Stimulated activated naive CD8-positive, alpha-beta T cell treated with anti-CD3 and anti-CD28 coated beads, Interleukin-15, amount 100 ng/mL, for 72 hours (primary cell): ENCODE measurements around the gene LIAS.
"Not testable (repeated sequence)": the region's sequence is repeated elsewhere in the genome, so short reads cannot be mapped to it uniquely, and the experiment has no call there.

ENCODE experiments used
- ATAC-seq: fragments of 150-1000 bp; cut with Tn5 transposase; 2 replicates; pipeline ENCODE4 v1.10.0; 2021; ENCODE audit warnings: mild to moderate bottlenecking, moderate library complexity
- DNase-seq, 2 donors: peaks; one replicate each; pipeline ENCODE4 v3.0.0; 2021 to 2022
- H3K27ac Mint-ChIP-seq, 2 donors: one replicate each; pipeline ENCODE4 v1.8.0; 2022; ENCODE audit warnings: mild to moderate bottlenecking in 2 of 2, mixed read lengths in 2 of 2, moderate library complexity in 2 of 2
- H3K27me3 Mint-ChIP-seq: one replicate; pipeline ENCODE4 v1.8.0; 2022; ENCODE audit warnings: mixed read lengths
- H3K4me1 Mint-ChIP-seq: one replicate; pipeline ENCODE4 v1.8.0; 2022; ENCODE audit warnings: mild to moderate bottlenecking, mixed read lengths
- H3K4me3 Mint-ChIP-seq, 2 donors: one replicate each; pipeline ENCODE4 v1.8.0; 2022; ENCODE audit warnings: mild to moderate bottlenecking in 2 of 2, mixed read lengths in 2 of 2, moderate library complexity in 1 of 2
- H3K9me3 Mint-ChIP-seq, 2 donors: one replicate each; pipeline ENCODE4 v1.8.0; 2022; ENCODE audit warnings: mixed read lengths in 2 of 2

Gene LIAS

DNA sequence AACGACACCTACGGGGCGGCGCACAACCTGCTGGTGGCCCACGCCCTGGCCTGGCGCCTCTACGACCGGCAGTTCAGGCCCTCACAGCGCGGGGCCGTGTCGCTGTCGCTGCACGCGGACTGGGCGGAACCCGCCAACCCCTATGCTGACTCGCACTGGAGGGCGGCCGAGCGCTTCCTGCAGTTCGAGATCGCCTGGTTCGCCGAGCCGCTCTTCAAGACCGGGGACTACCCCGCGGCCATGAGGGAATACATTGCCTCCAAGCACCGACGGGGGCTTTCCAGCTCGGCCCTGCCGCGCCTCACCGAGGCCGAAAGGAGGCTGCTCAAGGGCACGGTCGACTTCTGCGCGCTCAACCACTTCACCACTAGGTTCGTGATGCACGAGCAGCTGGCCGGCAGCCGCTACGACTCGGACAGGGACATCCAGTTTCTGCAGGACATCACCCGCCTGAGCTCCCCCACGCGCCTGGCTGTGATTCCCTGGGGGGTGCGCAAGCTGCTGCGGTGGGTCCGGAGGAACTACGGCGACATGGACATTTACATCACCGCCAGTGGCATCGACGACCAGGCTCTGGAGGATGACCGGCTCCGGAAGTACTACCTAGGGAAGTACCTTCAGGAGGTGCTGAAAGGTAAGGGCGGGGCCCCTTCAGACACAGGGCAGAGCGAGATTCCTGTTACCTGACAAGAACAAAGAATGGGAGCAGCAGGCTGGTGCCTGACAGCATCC is 11.8 kb upstream of the LIAS start:
- H3K27ac Mint-ChIP-seq: no peak overlapping the region
- peaks cover 30% of the 10 kb centered on the region for H3K4me1 Mint-ChIP-seq
- H3K4me3 Mint-ChIP-seq: peak overlapping the region; percentile 63 to 75
- no peaks in the 10 kb centered on the region for H3K9me3 Mint-ChIP-seq
- ATAC-seq (peak; percentile 83), DNase-seq (peak; percentile 46 to 68)
- no peaks in the 10 kb centered on the region for H3K27me3 Mint-ChIP-seq

DNA sequence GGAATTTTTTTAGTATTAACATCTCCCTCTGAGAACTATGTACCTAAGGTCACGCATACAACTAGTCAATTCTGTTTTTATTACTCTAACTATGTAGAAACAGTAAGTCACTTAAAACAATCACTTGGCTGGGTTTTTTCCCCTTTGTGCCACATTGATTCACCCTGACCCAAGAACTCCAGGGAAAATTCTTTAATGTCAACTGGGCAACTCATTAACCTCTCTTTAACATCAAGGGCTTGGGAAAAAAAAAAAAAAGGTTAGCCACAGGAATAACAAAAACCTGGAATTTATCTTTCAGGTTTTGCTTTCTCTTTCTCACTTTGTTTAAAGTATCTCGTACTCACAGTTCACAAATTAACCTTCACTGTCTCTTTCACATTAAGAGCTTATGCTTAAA is 8.2 kb upstream of the LIAS start:
- Mint-ChIP-seq H3K27me3 (no peaks in the 10 kb centered on the region), H3K4me3 (no peak overlapping the region), H3K27ac (peak overlapping the region in 1 of 2 donors; percentile 39), H3K4me1 (peaks cover 60% of the 10 kb centered on the region), H3K9me3 (no peaks in the 10 kb centered on the region)
- DNase-seq (no peak), ATAC-seq (no peak)

DNA sequence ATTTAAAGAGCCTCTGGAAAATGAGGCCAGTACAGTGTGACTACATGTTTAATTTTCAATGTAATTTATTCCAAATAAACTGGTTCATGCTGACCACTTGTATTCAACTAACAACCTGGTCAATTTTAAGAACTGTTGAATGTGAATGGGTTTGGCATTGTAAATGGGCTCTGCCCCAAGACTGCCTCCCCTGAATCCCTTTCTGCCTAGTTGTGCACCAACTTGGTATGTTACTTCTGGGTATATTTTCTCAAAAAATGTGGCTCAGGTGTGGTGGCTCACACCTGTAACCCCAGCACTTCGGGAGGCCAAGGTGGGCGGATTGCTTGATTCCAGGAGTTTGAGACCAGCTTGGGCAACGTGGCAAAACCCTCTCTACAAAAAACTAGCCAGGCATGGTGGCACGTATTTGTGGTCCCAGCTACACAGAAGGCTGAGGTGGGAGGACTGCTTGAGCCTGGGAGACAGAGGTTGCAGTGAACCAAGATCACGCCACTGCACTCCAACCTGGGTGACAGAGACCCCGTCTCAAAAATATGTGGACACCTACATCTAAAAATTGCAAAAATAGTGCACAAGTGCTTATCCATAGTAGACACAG is 7.3 kb upstream of the LIAS start:
- no peak overlapping the region for H3K27ac Mint-ChIP-seq

DNA sequence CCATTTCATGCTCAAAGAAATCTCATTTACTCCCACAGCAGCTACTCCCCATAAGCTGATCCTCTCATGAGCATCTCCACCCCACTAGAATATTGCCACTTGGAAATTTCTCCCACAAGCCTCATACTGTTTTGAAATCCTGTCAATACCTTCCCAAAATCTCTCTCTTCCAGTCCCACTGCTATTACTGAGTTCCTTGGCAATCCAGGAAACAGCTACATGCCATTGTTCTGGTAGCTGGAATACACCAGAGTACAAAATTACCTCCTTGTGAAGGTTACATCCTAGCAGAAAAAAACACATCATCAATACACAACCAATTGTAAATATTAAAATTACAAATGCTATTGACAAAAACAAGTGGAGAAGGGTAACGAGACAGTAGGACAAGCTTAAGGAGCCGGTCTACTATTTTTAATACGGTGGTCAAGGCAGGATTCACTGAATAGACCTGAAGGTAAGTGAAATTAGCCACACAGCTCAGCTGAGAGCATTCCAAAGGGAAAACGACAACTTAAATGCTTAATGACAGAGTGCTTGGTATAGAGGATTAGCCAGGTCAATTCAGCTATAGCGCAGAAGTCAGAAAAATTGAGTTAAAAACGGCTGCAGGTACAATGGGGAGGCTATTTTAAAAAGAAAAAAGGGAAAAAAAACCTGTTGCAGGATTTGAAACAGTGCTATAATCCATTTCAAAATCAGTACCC is 6.5 kb upstream of the LIAS start:
- DNase-seq (no peak), ATAC-seq (no peak)
- no peaks in the 10 kb centered on the region for H3K9me3 Mint-ChIP-seq
- no peaks in the 10 kb centered on the region for H3K27me3 Mint-ChIP-seq
- no peak overlapping the region for H3K4me3 Mint-ChIP-seq
- H3K27ac Mint-ChIP-seq: no peak overlapping the region
- peaks cover 72% of the 10 kb centered on the region for H3K4me1 Mint-ChIP-seq

More for the DNA sequence above, 7.3 kb upstream of the LIAS start:
- Mint-ChIP-seq H3K4me3 (no peak overlapping the region), H3K4me1 (peaks cover 68% of the 10 kb centered on the region), H3K27me3 (no peaks in the 10 kb centered on the region), H3K9me3 (no peaks in the 10 kb centered on the region)
- DNase-seq (no peak), ATAC-seq (no peak)

DNA sequence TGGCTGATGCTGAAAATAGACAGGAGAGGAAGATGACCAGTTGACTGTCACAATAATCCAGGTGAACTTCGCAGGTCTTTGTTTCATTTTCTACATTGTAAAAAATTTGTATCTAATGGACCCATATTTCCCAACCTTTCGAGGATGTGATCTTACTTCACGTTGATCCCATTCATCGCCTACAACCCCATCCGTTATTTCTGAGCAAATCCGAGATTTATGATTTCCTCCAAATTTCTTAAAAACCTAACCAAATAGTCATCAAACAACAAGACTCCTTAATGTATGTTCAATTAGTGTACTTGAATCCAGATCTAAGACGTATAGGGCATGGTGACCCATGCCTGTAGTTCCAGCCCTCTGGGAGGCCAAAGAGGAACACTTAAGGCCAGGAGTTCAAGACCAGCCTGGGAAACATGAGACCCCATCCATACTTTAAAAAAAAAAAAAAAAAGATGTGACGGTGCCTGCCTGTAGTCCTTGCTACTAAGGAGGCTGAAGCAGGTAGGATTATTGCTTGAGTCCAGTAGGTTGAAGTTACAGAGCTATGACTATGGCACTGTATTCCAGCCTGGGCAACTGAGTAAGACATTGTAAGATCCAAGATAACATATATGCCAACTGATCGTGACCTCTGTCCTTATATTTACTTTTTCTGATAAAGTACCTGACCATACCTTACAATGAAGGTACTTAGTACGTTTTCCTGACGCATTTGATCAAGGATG is 5.8 kb upstream of the LIAS start:
- ATAC-seq (no peak), DNase-seq (no peak)
- Mint-ChIP-seq H3K4me1 (peaks cover 69% of the 10 kb centered on the region), H3K9me3 (no peaks in the 10 kb centered on the region), H3K4me3 (no peak overlapping the region), H3K27me3 (no peaks in the 10 kb centered on the region), H3K27ac (peak overlapping the region in 1 of 2 donors; percentile 92)

DNA sequence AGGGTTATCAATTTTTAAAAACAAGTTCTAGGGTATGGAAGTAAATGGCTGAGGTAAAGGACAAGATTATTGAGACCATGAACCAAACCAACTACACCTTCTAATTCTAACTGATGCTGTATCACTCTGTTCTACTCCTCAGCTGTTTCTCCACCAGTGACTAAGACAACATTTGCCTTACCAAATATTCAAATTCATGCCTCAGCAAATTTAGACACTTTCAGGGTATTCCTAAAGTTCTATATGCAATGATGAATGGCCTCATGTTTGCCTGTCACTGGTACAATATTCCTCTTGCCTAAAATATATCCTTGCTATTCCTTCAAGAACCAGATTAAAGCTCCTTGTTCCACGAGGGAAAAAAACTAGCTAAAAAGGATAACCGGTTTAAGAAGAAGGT is 5.1 kb upstream of the LIAS start:
- ATAC-seq: no peak
- Mint-ChIP-seq H3K27me3 (no peaks in the 10 kb centered on the region), H3K9me3 (no peaks in the 10 kb centered on the region), H3K4me1 (peaks cover 69% of the 10 kb centered on the region), H3K27ac (peak overlapping the region in 1 of 2 donors; percentile 92), H3K4me3 (no peak overlapping the region)
- no peak for DNase-seq

DNA sequence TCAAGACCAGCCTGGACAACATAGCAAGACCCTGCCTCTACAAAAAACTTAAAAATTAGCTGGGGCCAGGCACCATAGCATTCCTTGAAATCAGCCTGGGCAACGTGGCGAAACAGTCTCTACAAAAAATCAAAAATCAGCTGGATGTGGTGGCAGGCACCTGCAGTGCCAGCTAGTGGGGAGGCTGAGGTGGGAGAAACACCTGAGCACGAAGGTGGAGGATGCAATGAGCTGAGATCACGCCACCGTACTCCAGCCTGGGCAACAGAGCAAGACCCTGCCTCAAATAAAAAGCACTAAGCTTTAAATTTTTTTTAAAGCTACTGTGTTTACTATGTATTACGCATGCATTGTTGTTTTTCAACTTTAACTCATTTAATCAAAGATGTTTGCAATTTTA is 3.4 kb upstream of the LIAS start:
- ATAC-seq (no peak), DNase-seq (no peak)
- Mint-ChIP-seq H3K9me3 (no peaks in the 10 kb centered on the region), H3K4me3 (peak overlapping the region; percentile 67 to 71), H3K4me1 (peaks cover 73% of the 10 kb centered on the region), H3K27ac (peak overlapping the region in 1 of 2 donors; percentile 82), H3K27me3 (no peaks in the 10 kb centered on the region)

DNA sequence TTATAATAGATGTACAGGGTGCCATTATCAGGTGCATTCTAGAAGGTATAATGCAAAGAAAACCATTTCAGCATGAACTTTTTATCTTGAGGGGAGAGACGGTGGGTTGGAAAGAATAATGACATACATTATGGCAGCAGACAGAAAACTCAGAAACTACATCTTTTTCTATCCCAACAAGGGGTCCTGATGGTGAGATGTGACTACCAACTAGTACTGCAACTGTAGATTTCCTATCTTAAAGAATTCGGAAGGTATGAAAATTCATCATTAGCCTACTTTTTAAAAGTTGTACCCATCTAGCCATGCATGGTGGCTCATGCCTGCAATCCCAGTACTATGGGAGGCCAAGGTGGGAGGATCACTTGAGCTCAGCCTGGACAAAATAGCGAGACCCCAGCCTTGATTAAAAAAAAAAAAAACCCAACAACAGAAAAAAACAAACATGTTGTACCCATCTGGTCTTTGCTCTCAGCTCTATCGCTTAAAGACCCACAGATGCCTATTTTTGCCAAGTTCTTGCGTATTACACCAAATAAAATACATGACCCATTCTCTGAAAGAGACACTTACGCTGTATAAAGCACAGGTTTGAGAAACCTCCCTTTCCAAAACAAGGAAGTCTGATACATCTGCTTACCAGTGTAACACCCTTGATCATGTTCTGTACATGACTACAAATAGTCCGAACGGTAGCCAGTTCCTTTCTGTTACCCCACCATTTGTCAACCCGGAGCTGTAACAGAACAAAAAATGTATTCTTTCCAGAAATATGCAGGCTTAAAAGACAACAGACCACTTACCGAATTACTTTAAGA is 1.7 kb upstream of the LIAS start:
- H3K27me3 Mint-ChIP-seq: no peaks in the 10 kb centered on the region
- ATAC-seq: no peak
- H3K27ac Mint-ChIP-seq: peak overlapping the region; percentile 99 to 100
- H3K4me1 Mint-ChIP-seq: peaks cover 71% of the 10 kb centered on the region
- no peaks in the 10 kb centered on the region for H3K9me3 Mint-ChIP-seq
- H3K4me3 Mint-ChIP-seq: peak overlapping the region; percentile 95 to 99
- no peak for DNase-seq

DNA sequence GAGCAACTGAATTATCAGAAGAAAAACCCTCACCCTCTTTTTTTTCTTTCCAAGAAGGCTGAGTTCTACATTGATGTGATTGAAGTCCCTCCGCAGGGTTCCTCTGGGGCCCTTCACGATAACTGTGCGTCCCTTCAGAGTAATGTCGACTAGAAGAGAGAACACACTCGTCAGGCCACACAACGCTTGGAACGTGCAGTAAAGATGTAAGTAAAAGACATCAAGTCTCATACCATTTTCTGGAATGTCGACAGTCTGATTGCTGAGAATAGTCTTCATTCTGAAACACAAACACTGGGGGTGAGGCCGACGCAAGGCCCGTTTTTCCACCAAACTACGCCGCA is 723 bp upstream of the LIAS start:
- H3K27me3 Mint-ChIP-seq, H3K9me3 Mint-ChIP-seq, DNase-seq: not testable (repeated sequence)
- ATAC-seq: peak; percentile 2
- H3K27ac Mint-ChIP-seq: peak overlapping the region; percentile 99 to 100
- peak overlapping the region; percentile 95 to 99 for H3K4me3 Mint-ChIP-seq
- peaks cover 61% of the 10 kb centered on the region for H3K4me1 Mint-ChIP-seq

DNA sequence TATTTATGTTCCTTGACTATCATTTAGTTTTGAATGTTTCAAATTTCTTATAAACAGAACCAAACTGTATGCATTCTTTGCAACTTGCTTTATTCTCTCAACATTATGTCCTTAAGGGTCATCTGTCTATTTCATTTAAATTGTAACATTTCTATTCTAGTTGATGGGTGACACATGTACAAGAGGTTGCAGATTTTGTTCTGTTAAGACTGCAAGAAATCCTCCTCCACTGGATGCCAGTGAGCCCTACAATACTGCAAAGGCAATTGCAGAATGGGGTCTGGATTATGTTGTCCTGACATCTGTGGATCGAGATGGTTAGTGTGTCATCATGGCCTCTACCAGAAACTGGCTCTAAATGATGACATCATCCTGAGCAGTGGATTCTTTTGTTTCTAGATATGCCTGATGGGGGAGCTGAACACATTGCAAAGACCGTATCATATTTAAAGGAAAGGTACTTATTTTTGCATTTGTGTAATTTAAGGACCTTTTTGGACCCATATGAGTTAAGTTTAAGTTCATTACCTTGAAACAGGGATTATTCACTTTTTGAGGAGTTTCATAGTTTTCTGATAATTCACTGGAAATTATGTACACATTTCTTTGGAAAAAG is 6.1 kb downstream of the LIAS start:
- Mint-ChIP-seq H3K27me3 (no peaks in the 10 kb centered on the region), H3K27ac (peak overlapping the region; percentile 49 to 67), H3K4me1 (peaks cover 31% of the 10 kb centered on the region), H3K9me3 (no peaks in the 10 kb centered on the region), H3K4me3 (no peak overlapping the region)
- DNase-seq: peak in 1 of 2 donors; percentile 18
- peak; percentile 86 for ATAC-seq

DNA sequence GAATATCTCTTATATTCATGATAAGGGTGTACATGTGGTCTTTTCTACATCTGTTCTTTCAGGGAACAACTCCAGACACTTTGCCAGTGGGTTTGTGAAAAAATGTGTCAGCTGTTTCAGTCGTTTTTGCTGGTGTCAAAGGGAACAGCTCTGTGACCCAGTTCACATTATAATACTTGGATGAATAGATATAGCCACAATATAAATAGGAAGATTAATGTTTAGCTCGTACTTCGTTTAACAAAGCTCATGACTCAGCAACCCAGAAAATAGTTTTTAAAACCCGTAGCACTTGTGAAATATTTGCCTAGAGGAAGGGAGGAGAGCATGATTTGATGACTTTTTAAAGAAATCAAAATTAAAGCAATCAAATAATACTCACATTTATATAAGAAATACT is 7.9 kb downstream of the LIAS start:
- ATAC-seq (no peak), DNase-seq (no peak)
- Mint-ChIP-seq H3K27me3 (no peaks in the 10 kb centered on the region), H3K27ac (no peak overlapping the region), H3K4me3 (no peak overlapping the region), H3K9me3 (no peaks in the 10 kb centered on the region), H3K4me1 (peaks cover 17% of the 10 kb centered on the region)

DNA sequence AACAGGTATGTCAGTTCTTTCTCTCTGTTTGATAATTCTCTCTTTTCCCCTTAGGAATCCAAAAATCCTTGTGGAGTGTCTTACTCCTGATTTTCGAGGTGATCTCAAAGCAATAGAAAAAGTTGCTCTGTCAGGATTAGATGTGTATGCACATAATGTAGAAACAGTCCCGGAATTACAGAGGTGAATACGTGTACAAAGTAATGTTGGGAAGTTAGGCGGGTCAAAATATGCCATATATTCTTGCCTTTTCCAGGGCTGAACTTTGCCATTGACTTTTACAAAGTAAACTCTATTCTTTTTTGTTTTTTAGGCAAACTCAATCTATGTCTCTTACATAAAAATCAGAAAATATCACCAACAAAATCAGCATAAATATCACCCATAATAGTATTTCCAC is 8.6 kb downstream of the LIAS start:
- H3K4me1 Mint-ChIP-seq: peaks cover 17% of the 10 kb centered on the region
- ATAC-seq: no peak
- H3K27ac Mint-ChIP-seq: no peak overlapping the region
- no peak for DNase-seq
- no peaks in the 10 kb centered on the region for H3K9me3 Mint-ChIP-seq
- H3K27me3 Mint-ChIP-seq: no peaks in the 10 kb centered on the region
- no peak overlapping the region for H3K4me3 Mint-ChIP-seq

DNA sequence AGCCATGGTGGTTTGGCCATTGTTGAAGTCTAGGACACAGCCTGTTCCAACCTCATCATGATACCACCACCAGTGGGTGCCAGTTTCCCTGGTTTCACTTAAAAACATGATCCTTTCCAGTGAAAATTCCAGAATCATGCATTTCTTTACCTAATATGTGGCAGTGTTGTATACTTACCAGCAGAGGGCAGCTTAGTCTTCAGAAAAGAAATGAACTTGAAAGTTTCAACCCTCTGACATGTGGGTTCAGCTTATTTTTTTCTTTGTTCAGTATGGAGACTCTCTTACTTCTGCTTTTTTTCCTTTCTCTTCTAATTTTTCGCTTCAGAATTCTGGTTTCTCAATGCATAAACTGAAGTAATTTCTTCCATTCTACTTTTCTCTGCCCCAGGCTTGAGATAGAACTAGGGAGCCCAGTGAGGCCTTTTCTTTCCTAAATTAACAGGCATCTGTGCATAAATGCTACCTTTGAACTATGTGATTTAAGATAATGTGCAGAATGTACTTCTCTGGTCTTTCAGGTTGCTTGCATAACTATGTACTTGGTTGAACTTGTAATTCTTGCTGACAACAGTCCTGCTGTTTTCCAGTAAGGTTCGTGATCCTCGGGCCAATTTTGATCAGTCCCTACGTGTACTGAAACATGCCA is 10.7 kb downstream of the LIAS start:
- Mint-ChIP-seq H3K27ac (peak overlapping the region in 1 of 2 donors; percentile 43), H3K4me3 (no peak overlapping the region), H3K9me3 (no peaks in the 10 kb centered on the region), H3K4me1 (peaks cover 14% of the 10 kb centered on the region), H3K27me3 (no peaks in the 10 kb centered on the region)
- peak; percentile 71 for ATAC-seq
- no peak for DNase-seq

DNA sequence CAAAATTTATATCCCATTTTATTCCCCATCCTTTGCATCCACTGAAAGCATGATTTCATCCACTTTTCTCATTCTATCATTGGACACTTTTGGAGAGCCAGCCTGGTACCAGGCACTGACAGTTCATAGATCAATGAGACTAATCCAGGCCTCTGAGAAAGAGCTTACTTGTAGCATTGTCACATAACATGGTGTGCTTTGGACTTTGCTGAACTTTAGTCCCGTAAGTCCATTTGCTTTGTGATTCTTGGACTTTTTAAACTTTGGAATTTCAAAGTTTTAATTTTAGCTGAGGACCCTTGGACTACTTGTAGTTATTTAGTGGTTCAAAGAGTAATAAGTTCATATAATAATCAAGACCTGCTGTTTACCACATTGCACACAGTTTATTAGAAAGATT is 11.5 kb downstream of the LIAS start:
- Mint-ChIP-seq H3K4me3 (no peak overlapping the region), H3K27me3 (no peaks in the 10 kb centered on the region), H3K4me1 (peaks cover 8% of the 10 kb centered on the region), H3K9me3 (no peaks in the 10 kb centered on the region), H3K27ac (no peak overlapping the region)
- ATAC-seq (no peak), DNase-seq (no peak)
